ENCODE data around the gene CFAP141. TPM values are rescaled to one million over a fixed set of nuclear protein-coding genes. Genes with fewer than 3 reads are reported as not detected.
A peak's percentile ranks its signal among the peaks of the same experiment; 100 is the strongest.

The CFAP141 gene
- total and polyA plus RNA-seq, 7 experiments from 2014 or later: not detected

- no peak overlapping the region for H3K27ac Mint-ChIP-seq
- H3K4me3 Mint-ChIP-seq: no peak overlapping the region
- Histone ChIP-seq H3K4me3 (ENCODE audit: low read length) (no peak overlapping the region), H3K27me3 (ENCODE audit: control insufficient read depth in 2 of 2, insufficient read depth in 2 of 2, low read length in 2 of 2) (no peaks in the 10 kb centered on the region), H3K36me3 (ENCODE audit: control insufficient read depth in 2 of 3, insufficient read depth in 3 of 3, low read length in 3 of 3) (no peaks in the 10 kb centered on the region), H3K27ac (ENCODE audit: low read depth, low read length) (no peak overlapping the region), H3K9me3 (ENCODE audit: control insufficient read depth in 2 of 3, low read length in 3 of 3) (no peaks in the 10 kb centered on the region), H3K4me1 (ENCODE audit: control insufficient read depth in 2 of 2, insufficient read depth in 2 of 2, low read length in 2 of 2) (no peaks in the 10 kb centered on the region)
- no peaks in the 10 kb centered on the region for H3K36me3 Mint-ChIP-seq
- POLR2A ChIA-PET: no interaction called here
- peaks cover 0 to 11% (median 0%) of the 10 kb centered on the region in 7 donors for H3K4me1 Mint-ChIP-seq
- intact Hi-C loops (cut with micrococcal nuclease): no loop called here
- CTCF ChIA-PET: no interaction called here
- DNase-seq (no peak), ATAC-seq (no peak)
- H3K27me3 Mint-ChIP-seq: peaks cover 0 to 49% (median 12%) of the 10 kb centered on the region in 5 donors
- no peaks in the 10 kb centered on the region for H3K9me3 Mint-ChIP-seq
Measured at GRCh38 chr1:154190550-154190949, 15.6 kb downstream of the CFAP141 start.

GRCh38 chr1:154186852-154187501 lies 19.2 kb downstream of the CFAP141 start:
- H3K36me3 Mint-ChIP-seq: peaks cover 0 to 4% (median 4%) of the 10 kb centered on the region in 5 donors
- H3K9me3 ChIP-seq (ENCODE audit: control insufficient read depth in 2 of 3, low read length in 3 of 3): no peaks in the 10 kb centered on the region
- H3K9me3 Mint-ChIP-seq: peaks cover 0 to 3% (median 0%) of the 10 kb centered on the region in 11 donors
- H3K27ac ChIP-seq (ENCODE audit: low read depth, low read length): no peak overlapping the region
- ATAC-seq (no peak), DNase-seq (no peak)
- peaks cover 0 to 7% (median 0%) of the 10 kb centered on the region in 3 experiments for H3K36me3 ChIP-seq (ENCODE audit: control insufficient read depth in 2 of 3, insufficient read depth in 3 of 3, low read length in 3 of 3)
- H3K4me1 Mint-ChIP-seq: peaks cover 8 to 14% (median 12%) of the 10 kb centered on the region in 7 donors
- H3K4me3 Mint-ChIP-seq: no peak overlapping the region
- no peak overlapping the region for H3K27ac Mint-ChIP-seq
- intact Hi-C loops (cut with micrococcal nuclease): loop anchor here (1.0 to 10.0 kb wide), 3 partner anchors 85 to 368 kb away; partner anchors contain the start of genes HAX1 (in 2 of the 2) and UBE2Q1 (in 1 of the 2)
- no peak overlapping the region for H3K4me3 ChIP-seq (ENCODE audit: low read length)
- peaks cover 0 to 26% (median under 1%) of the 10 kb centered on the region in 5 donors for H3K27me3 Mint-ChIP-seq
- H3K4me1 ChIP-seq (ENCODE audit: control insufficient read depth in 2 of 2, insufficient read depth in 2 of 2, low read length in 2 of 2): peaks cover 0 to 11% of the 10 kb centered on the region in 2 donors
- POLR2A ChIA-PET: interaction anchor here (0.5 kb wide), 1 partner anchor 26 kb away, joined by 4 read pairs; no protein-coding TSS in a partner anchor
- no peaks in the 10 kb centered on the region for H3K27me3 ChIP-seq (ENCODE audit: control insufficient read depth in 2 of 2, insufficient read depth in 2 of 2, low read length in 2 of 2)
- CTCF ChIA-PET: interaction anchor here (0.6 kb wide), 1 partner anchor 32 kb away, joined by 3 read pairs; no protein-coding TSS in a partner anchor

DNA sequence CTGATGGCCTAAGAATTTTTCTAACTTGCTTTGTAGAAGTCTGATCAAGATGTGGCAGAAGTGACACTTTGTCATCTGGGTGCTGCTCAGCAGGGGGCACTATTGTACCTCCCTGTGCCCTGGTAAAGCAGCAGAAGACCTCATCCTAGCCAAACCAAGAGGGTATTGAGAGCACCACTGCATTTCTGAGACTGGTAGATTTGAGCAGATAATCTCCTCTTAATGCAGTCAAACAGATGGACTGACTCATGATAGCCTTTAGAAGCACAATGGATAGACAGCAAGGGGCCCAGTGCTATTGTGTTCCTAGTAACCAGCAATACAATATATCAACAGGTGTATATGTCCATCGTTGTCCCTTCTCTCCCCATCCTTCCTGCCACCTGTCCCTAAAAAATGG lies 20.0 kb downstream of the CFAP141 start:
- Mint-ChIP-seq H3K36me3 (peaks cover 0 to 11% (median 4%) of the 10 kb centered on the region in 5 donors), H3K9me3 (peaks cover 0 to 3% (median 0%) of the 10 kb centered on the region in 11 donors), H3K4me1 (peaks cover 16 to 22% (median 20%) of the 10 kb centered on the region in 7 donors), H3K27ac (peak overlapping the region in 4 of 9 donors; percentile 1 to 66 (median 42)), H3K4me3 (peak overlapping the region in 1 of 10 donors; percentile 72), H3K27me3 (peaks cover 0 to 18% (median 0%) of the 10 kb centered on the region in 5 donors)
- ATAC-seq (peak; percentile 37), DNase-seq (peak; percentile 41 to 68 (median 60))
- Histone ChIP-seq H3K36me3 (ENCODE audit: control insufficient read depth in 2 of 3, insufficient read depth in 3 of 3, low read length in 3 of 3) (peaks cover 0 to 7% (median 0%) of the 10 kb centered on the region in 3 experiments), H3K27ac (ENCODE audit: low read depth, low read length) (no peak overlapping the region), H3K4me3 (ENCODE audit: low read length) (no peak overlapping the region), H3K4me1 (ENCODE audit: control insufficient read depth in 2 of 2, insufficient read depth in 2 of 2, low read length in 2 of 2) (peaks cover 0 to 18% of the 10 kb centered on the region in 2 donors), H3K9me3 (ENCODE audit: control insufficient read depth in 2 of 3, low read length in 3 of 3) (no peaks in the 10 kb centered on the region), H3K27me3 (ENCODE audit: control insufficient read depth in 2 of 2, insufficient read depth in 2 of 2, low read length in 2 of 2) (no peaks in the 10 kb centered on the region)
- CTCF ChIA-PET: interaction anchor here (0.6 kb wide), 1 partner anchor 33 kb away, joined by 3 read pairs; no protein-coding TSS in a partner anchor
- POLR2A ChIA-PET: interaction anchor here (0.5 to 1.1 kb wide), 2 partner anchors 10 to 25 kb away, joined by 3 to 4 read pairs; no protein-coding TSS in a partner anchor
- intact Hi-C loops (cut with micrococcal nuclease): loop anchor here (1.0 to 10.0 kb wide), 3 partner anchors 86 to 369 kb away; partner anchors contain the start of genes HAX1 (in 2 of the 2) and UBE2Q1 (in 1 of the 2)

DNA sequence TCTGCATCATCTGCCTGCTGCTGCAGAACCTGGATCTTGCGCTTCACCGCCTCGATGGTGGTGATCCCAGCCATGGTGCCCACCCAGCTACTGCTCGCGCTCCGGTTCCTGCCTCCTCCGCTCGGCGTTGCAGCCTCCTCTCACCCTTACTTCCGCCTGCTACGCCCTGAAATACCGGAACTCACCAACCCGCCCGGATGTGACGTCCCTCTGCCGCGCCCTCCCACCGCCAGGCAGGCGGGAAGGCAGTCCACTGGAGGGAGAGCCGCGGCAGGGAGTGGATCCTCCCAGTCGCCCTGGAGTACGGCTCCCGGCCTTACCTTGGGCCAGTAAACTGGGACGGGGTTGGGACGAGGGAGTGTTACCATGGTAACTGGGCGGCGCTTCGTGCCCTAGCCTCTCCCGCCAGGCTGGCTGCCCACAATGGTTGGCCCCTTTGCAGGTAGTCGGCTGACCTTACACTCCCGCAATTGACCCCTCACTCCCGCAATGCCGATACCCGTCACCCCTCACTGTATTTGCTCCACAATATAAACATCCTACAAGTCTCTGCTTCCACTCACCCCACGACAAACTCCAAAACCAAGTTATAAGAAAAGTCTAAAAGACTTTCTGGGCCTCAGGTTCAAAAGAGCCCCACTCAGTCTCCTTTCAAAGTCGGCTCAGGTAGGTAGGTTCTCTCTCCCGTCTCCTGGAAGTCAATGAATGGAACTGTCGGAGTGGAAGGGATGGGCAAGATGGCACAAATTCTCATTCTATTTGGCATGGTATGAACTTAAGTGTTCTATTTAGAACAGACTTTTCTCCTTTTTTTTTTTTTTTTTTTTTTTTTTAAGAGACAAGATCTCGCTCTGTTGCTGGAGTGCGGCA lies 22.9 kb downstream of the CFAP141 start:
- Mint-ChIP-seq H3K4me3 (peak overlapping the region; percentile 98 to 100 (median 100)), H3K4me1 (peaks cover 44 to 49% (median 48%) of the 10 kb centered on the region in 7 donors), H3K9me3 (peaks cover 0 to 3% (median 0%) of the 10 kb centered on the region in 11 donors), H3K27me3 (peaks cover 0 to 7% (median 0%) of the 10 kb centered on the region in 5 donors), H3K27ac (peak overlapping the region; percentile 98 to 100 (median 99)), H3K36me3 (peaks cover 0 to 29% (median 4%) of the 10 kb centered on the region in 5 donors)
- peak overlapping the region; percentile 95 for H3K27ac ChIP-seq (ENCODE audit: low read depth, low read length)
- peaks cover 25 to 44% of the 10 kb centered on the region in 2 donors for H3K4me1 ChIP-seq (ENCODE audit: control insufficient read depth in 2 of 2, insufficient read depth in 2 of 2, low read length in 2 of 2)
- peak; percentile 84 to 94 (median 94) for DNase-seq
- peak overlapping the region; percentile 93 for H3K4me3 ChIP-seq (ENCODE audit: low read length)
- POLR2A ChIA-PET: interaction anchor here (1.3 to 10.3 kb wide), 4 partner anchors 9 to 192 kb away, joined by 3 to 115 read pairs (median 24); partner anchors contain the start of genes NUP210L and RPS27
- H3K9me3 ChIP-seq (ENCODE audit: control insufficient read depth in 2 of 3, low read length in 3 of 3): no peaks in the 10 kb centered on the region
- intact Hi-C loops (cut with micrococcal nuclease): loop anchor here (1.0 to 10.0 kb wide), 8 partner anchors 16 to 511 kb away; partner anchors contain the start of genes UBE2Q1 (in 2 of the 2), ILF2 (in 1 of the 2), RPS27 (in 1 of the 2) and UBAP2L (in 1 of the 2)
- peaks cover 0 to 7% (median 0%) of the 10 kb centered on the region in 3 experiments for H3K36me3 ChIP-seq (ENCODE audit: control insufficient read depth in 2 of 3, insufficient read depth in 3 of 3, low read length in 3 of 3)
- CTCF ChIA-PET: interaction anchor here (0.6 to 1.3 kb wide), 2 partner anchors 25 to 648 kb away, joined by 4 to 5 read pairs; no protein-coding TSS in a partner anchor
- no peaks in the 10 kb centered on the region for H3K27me3 ChIP-seq (ENCODE audit: control insufficient read depth in 2 of 2, insufficient read depth in 2 of 2, low read length in 2 of 2)
- peak; percentile 89 for ATAC-seq

GRCh38 chr1:154182344-154183045 lies 23.6 kb downstream of the CFAP141 start:
- Mint-ChIP-seq H3K27me3 (peaks cover 0 to 3% (median 0%) of the 10 kb centered on the region in 5 donors), H3K27ac (peak overlapping the region; percentile 98 to 100 (median 99)), H3K9me3 (peaks cover 0 to 3% (median 0%) of the 10 kb centered on the region in 11 donors), H3K4me3 (peak overlapping the region; percentile 98 to 100 (median 100)), H3K36me3 (peaks cover 0 to 32% (median 4%) of the 10 kb centered on the region in 5 donors), H3K4me1 (peaks cover 52 to 57% (median 56%) of the 10 kb centered on the region in 7 donors)
- no peaks in the 10 kb centered on the region for H3K9me3 ChIP-seq (ENCODE audit: control insufficient read depth in 2 of 3, low read length in 3 of 3)
- H3K36me3 ChIP-seq (ENCODE audit: control insufficient read depth in 2 of 3, insufficient read depth in 3 of 3, low read length in 3 of 3): peaks cover 0 to 11% (median 0%) of the 10 kb centered on the region in 3 experiments
- ATAC-seq (peak; percentile 71), DNase-seq (peak in 8 of 9 donors; percentile 32 to 85 (median 48))
- H3K27ac ChIP-seq (ENCODE audit: low read depth, low read length): peak overlapping the region; percentile 95
- intact Hi-C loops (cut with micrococcal nuclease): loop anchor here (1.0 to 10.0 kb wide), 10 partner anchors 17 to 510 kb away; partner anchors contain the start of genes RPS27 (in 2 of the 2), UBAP2L (in 2 of the 2), UBE2Q1 (in 2 of the 2) and HAX1 (in 1 of the 2)
- ChIA-PET POLR2A (interaction anchor here (0.7 to 10.3 kb wide), 8 partner anchors 9 to 400 kb away, joined by 3 to 115 read pairs (median 4); partner anchors contain the start of genes NUP210L, RPS27, TPM3 and UBAP2L), CTCF (interaction anchor here (0.6 to 1.8 kb wide), 3 partner anchors 24 to 195 kb away, joined by 3 to 7 read pairs (median 4); no protein-coding TSS in a partner anchor)
- peak overlapping the region; percentile 93 for H3K4me3 ChIP-seq (ENCODE audit: low read length)
- H3K4me1 ChIP-seq (ENCODE audit: control insufficient read depth in 2 of 2, insufficient read depth in 2 of 2, low read length in 2 of 2): peaks cover 33 to 51% of the 10 kb centered on the region in 2 donors
- no peaks in the 10 kb centered on the region for H3K27me3 ChIP-seq (ENCODE audit: control insufficient read depth in 2 of 2, insufficient read depth in 2 of 2, low read length in 2 of 2)
